SKM-1 treated with dmso at 0.1 percent for 144 hours (cell line): Measurements from ENCODE around the gene LRP3.

Experiments
- DNase-seq: peaks from one replicate; lab custom pipeline; 2025; ENCODE audit not compliant: unreplicated experiment; lab: John Stamatoyannopoulos, UW

LRP3 gene

GRCh38 chr19:33252418-33252962 lies 58.4 kb downstream of the LRP3 start:
- DNase-seq = no peak

GRCh38 chr19:33252971-33253370 lies 58.8 kb downstream of the LRP3 start:
- no peak for DNase-seq

DNA sequence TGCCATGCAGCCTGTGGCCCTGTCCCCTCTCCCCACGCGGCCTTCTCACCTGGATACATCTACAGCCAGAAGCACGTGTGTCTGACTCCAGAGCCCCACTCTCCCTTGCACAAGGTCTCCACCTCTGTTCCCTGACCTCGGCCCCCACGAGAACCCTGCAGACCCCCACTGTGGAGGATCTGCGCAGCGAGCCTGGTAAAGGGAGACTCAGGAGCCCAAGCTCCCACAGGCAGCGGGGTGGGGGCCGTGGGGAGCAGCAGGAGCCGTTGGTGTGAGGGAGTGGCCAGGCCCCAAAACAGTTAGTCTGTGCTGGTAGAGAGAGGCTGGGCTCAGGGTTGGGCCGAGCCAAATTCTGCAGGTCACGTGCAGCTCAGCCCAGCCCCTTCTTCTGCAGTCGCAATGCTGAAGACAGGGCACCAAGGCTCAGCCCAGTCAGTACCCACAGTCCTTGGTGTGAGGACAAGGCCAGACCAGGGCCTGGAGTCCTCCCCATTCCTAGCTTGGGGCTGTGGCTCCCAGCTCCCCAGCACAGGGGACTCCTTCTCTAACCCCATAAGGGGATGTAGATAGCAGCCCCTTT lies 60.2 kb downstream of the LRP3 start:
- no peak for DNase-seq

- DNase-seq = no peak
Observed at GRCh38 chr19:33255781-33256180, 61.7 kb downstream of the LRP3 start.

DNA sequence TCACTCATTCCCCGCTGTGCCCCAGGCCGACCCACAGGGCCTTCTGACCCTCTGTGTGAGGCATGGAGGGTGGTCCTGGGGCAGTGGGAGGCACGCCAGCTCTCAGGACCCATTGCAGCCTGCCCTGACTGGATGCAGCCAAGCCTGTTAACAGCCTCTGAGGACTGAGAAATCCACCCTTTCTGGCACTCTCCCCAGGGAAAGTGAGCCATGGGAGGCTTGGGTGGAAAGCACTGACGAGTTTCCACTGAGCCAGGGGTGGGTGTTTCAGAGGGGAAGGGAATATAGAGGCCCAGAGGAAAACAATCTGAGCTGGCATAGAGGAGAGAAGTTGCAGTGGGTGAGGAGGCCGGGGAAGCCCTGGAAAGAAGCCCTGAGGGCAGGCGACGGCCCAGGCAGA lies 62.1 kb downstream of the LRP3 start:
- DNase-seq = no peak

DNA sequence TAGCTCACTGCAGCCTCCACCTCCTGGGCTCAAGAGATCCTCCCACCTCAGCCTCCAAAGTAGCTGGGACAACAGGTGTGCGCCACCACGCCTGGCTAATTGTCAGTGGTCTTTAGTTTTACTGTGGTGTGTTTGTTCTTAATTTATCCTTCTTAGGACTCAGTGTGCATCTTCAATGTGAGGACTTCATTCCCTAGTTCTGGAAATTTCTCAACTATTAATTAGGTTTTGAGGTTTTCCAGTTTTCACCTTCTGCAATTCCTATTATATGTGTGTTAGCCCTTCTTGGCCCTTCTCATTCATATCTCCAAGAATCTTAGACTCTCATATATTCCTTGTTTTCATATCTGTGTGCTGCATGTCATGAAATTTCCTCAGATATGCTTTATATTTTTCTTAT lies 63.7 kb downstream of the LRP3 start:
- no peak for DNase-seq
